Prostate gland (tissue), 2 donors: ENCODE data around the gene MTM1. TPM values are rescaled to one million over a fixed set of nuclear protein-coding genes. Genes with fewer than 3 reads are reported as not detected.
A peak's percentile ranks its signal among the peaks of the same experiment; 100 is the strongest.

Experiments used
- DNase-seq: peaks from one replicate; pipeline ENCODE4 v3.0.0-alpha.2; 2019; ENCODE audit warnings: low spot score
- H3K27ac ChIP-seq, 2 donors: fragments of 200-600 bp; sonication (generic); 2 replicates each; pipeline ENCODE4 v1.5.1; 2017 to 2019
- H3K27me3 ChIP-seq: fragments of 200-600 bp; sonication (generic); replicated peaks from 2 replicates; pipeline ENCODE4 v1.5.1; 2019; ENCODE audit not compliant: insufficient read depth
- H3K36me3 ChIP-seq, 2 donors: fragments of 200-600 bp; sonication (generic); 1 replicate in 1 of 2; 2 replicates in 1 of 2; pipeline versions ENCODE4 v1.5.1 to v1.8.1; 2017 to 2019
- H3K4me1 ChIP-seq: fragments of 200-600 bp; sonication (generic); replicated peaks from 2 replicates; pipeline ENCODE4 v1.5.1; 2019
- H3K4me3 ChIP-seq, 2 donors: fragments of 200-600 bp; sonication (generic); 2 replicates each; pipeline ENCODE4 v1.5.1; 2017 to 2019
- H3K9me3 ChIP-seq: fragments of 200-600 bp; sonication (generic); 2 replicates; pipeline ENCODE4 v1.5.1; 2017
- POLR2A ChIP-seq: fragments of 450-650 bp; IDR thresholded peaks from one replicate; pipeline ENCODE4 v1.6.1; 2016; ENCODE audit warnings: antibody characterized with exemption, mild to moderate bottlenecking
- POLR2AphosphoS5 ChIP-seq: sonication (generic); formaldehyde crosslinking; IDR thresholded peaks from one replicate; pipeline ENCODE4 v1.6.1; 2017; ENCODE audit warnings: antibody characterized with exemption
- WGBS: methylation state at CpG from one replicate; pipeline ENCODE4 v1.1.5; 2018; 5-methylcytosine and 5-hydroxymethylcytosine counted together
- intact Hi-C: fragments of 100-400 bp; cut with DNase I; formaldehyde crosslinking; loops from one replicate; pipeline ENCODE4 v1.14.2; 2022
- total RNA-seq, 2 donors: library from RNA; depleted of rRNA; stranded (reverse); fragments of >200 nt; gene quantifications; one replicate each; pipeline ENCODE4 v1.1.0, GENCODE V29; 2016
- TF ChIP-seq, protein P1 (sequence below), 4 experiments: fragments of 200-600 bp in 2 of 4; fragments of 450-650 bp in 2 of 4; sonication (generic) in 2 of 4; IDR thresholded peaks; 1 replicate in 3 of 4; 2 replicates in 1 of 4; pipeline ENCODE4 v1.5.1; 2016 to 2019; ENCODE audit warnings: antibody characterized with exemption in 4 of 4, mild to moderate bottlenecking in 2 of 4, moderate library complexity in 2 of 4

MTM1 gene
- total RNA-seq, 2 donors from 2014 or later: 10.3 to 30.2 TPM

DNA sequence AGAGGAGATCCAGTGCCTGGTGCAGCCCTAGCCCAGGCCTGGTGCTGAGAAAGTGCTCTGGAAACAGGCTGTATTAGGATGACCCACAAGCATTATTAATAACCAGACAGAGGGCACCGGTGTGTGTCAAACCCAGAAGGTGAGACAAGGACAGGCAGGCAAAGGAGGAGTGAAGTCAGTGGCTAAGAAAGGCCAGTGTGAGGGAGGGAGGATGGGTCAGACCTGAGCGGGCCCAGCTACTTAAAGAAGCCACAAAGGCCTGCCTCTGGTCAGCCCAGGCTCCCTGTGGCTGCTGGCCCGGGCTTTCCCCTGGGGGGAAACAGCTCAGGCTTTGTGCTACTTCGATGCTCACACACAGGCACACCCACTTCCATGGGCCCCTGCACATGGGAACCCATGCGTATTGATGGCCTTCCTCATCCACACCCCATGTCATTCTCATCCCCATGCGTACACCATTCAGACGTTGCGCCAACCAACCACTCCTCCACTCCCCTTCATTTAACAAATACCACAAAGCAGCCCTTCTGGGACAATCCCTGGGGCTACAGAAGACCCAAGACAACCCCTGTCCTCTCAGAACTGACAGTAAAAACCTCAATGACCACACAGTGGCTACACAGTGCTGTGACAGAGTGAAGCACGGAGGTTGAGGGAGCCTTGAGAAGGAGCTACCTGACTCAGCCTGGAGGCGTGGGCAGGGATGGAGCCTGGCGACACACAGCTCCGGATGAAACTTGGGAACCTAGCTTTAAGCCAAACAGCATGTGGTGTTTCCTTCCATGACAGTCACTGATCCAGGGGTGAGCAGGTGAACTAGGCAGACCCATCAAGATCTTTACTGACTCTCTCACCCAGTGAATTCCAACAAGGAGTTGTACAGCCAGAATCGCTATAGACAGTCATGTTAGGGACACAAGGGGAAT lies 24.9 kb upstream of the MTM1 start:
- Histone ChIP-seq H3K4me1 (no peaks in the 10 kb centered on the region), H3K27ac (no peak overlapping the region), H3K4me3 (no peak overlapping the region), H3K27me3 (no peaks in the 10 kb centered on the region), H3K9me3 (no peaks in the 10 kb centered on the region), H3K36me3 (no peaks in the 10 kb centered on the region)
- DNase-seq: no peak
- 91% methylated on average over 12 of the region's 13 CpGs for WGBS
- TF ChIP-seq, protein P1, sequence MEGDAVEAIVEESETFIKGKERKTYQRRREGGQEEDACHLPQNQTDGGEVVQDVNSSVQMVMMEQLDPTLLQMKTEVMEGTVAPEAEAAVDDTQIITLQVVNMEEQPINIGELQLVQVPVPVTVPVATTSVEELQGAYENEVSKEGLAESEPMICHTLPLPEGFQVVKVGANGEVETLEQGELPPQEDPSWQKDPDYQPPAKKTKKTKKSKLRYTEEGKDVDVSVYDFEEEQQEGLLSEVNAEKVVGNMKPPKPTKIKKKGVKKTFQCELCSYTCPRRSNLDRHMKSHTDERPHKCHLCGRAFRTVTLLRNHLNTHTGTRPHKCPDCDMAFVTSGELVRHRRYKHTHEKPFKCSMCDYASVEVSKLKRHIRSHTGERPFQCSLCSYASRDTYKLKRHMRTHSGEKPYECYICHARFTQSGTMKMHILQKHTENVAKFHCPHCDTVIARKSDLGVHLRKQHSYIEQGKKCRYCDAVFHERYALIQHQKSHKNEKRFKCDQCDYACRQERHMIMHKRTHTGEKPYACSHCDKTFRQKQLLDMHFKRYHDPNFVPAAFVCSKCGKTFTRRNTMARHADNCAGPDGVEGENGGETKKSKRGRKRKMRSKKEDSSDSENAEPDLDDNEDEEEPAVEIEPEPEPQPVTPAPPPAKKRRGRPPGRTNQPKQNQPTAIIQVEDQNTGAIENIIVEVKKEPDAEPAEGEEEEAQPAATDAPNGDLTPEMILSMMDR (IDR thresholded peaks at IDR 0.05): no peak
- TF ChIP-seq POLR2AphosphoS5 (no peak), POLR2A (no peak)
- intact Hi-C loops: no loop called here

DNA sequence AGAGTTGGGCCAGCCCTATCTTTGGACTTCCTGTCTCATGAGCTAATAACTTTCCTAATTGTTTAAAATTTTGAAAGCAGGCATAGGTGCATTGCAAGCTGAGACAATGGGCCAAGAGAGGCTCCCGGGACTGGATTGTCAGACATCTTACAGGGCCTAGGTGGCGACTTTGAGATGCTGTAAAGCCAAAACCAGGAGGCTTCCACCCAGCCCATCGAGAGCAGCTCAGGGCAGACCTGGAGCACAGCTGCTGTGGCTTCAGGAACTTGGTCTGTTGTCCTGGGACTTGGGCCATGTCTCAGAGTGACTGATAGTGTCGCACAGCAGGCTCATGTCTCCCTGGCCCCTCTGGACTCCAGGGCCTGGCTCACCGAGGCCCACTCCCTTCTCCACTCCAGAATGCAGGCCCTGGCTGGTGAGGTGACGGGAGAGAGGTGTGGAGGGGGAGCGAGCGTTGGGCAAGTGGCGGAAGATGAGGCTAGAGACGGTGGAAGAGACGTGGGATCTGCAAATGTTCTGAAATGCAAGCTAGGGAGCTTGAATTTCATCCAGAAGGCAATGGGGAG lies 24.1 kb upstream of the MTM1 start:
- DNase-seq: no peak
- 81% methylated on average over 10 of the region's 11 CpGs for WGBS
- TF ChIP-seq POLR2AphosphoS5 (no peak), POLR2A (no peak)
- TF ChIP-seq, protein P1 (IDR thresholded peaks at IDR 0.05): no peak
- no peaks in the 10 kb centered on the region for H3K4me1 ChIP-seq
- no peaks in the 10 kb centered on the region for H3K9me3 ChIP-seq
- intact Hi-C loops: no loop called here
- no peak overlapping the region for H3K4me3 ChIP-seq
- no peak overlapping the region for H3K27ac ChIP-seq
- no peaks in the 10 kb centered on the region for H3K36me3 ChIP-seq
- no peaks in the 10 kb centered on the region for H3K27me3 ChIP-seq

DNA sequence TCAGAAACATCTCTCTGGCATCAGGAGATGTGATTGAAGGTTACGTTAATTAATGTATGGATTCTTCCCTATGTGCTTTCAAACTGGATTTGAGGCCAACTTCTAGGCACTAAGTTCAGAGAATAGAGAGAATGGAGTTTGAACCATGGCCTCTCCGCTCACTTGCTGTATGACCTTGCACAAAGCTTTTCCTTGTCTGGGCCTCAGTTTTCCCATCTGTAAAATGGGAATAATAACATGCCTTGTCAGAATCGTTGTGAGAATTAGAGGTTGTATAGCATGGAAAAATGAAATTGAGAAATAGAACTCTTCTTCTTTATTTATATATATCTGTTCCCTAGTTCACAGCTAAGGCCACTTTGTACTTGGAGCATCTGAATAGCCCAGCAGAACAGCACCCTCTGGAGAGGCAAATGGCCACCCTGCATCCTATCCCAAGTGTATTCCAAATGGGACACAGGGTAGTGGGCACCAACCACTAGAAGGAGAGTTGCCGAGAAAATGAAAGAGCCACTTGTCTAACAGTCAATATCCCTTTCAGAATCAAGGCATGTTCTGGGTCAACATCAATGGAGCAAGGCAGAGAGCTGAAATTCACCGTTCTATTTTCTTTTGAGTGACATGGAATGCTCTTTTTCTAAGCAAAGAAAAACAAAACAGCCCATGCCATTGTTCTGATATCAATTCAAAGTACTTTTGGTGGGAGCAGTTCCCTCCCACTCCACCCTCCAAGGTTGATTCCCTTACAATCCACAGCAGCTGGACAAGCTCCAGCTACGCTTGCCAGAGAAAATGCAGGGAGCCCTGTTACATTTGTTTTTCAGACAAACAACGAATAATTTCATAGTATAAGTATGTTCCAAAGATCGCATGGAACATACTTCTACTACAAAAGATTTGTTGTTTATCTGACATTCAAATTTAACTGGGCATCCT lies 23.3 kb upstream of the MTM1 start:
- Histone ChIP-seq H3K4me1 (no peaks in the 10 kb centered on the region), H3K27ac (no peak overlapping the region), H3K27me3 (no peaks in the 10 kb centered on the region), H3K4me3 (no peak overlapping the region), H3K36me3 (no peaks in the 10 kb centered on the region), H3K9me3 (no peaks in the 10 kb centered on the region)
- 68% methylated on average over 8 of the region's 8 CpGs for WGBS
- intact Hi-C loops: no loop called here
- TF ChIP-seq, protein P1 (IDR thresholded peaks at IDR 0.05): no peak
- TF ChIP-seq POLR2A (no peak), POLR2AphosphoS5 (no peak)
- DNase-seq: no peak

DNA sequence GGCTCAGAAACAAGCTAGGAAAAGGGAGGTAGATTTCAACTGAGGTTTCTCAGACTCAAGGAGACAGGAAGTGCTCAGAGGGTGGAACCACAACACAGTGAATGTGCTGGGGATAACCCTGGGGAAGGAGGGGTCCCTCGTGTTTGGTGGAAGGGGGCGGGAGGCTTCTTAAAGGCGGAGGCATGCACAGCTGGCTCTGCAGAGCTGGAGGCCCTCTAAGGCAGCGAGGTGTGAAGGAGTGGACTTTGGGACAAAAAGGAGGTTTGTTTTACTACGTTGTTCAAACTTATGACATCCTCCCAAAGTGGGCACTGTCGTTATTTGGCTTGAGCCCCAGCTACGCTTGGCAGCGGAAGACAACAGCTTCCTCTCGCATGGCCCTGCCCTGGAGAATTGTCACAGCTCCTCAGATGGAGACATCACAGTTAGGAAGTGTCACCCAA lies 21.7 kb upstream of the MTM1 start:
- Histone ChIP-seq H3K4me1 (no peaks in the 10 kb centered on the region), H3K9me3 (no peaks in the 10 kb centered on the region), H3K27me3 (no peaks in the 10 kb centered on the region), H3K4me3 (no peak overlapping the region), H3K27ac (peak overlapping the region in 1 of 2 donors; percentile 68), H3K36me3 (no peaks in the 10 kb centered on the region)
- TF ChIP-seq POLR2AphosphoS5 (no peak), POLR2A (no peak)
- TF ChIP-seq, protein P1 (IDR thresholded peaks at IDR 0.05): no peak
- 48% methylated on average over 9 of the region's 9 CpGs for whole genome bisulfite sequencing
- DNase-seq: no peak
- intact Hi-C loops: no loop called here
